ENCODE data around the gene SLC31A1. TPM values are rescaled to one million over a fixed set of nuclear protein-coding genes. Genes with fewer than 3 reads are reported as not detected.

Gene SLC31A1
- total RNA-seq, 1 donor from 2014 or later = 39.6 TPM

GRCh38 chr9:113257863-113258262 lies 36.5 kb downstream of the SLC31A1 start:
- Mint-ChIP-seq H3K27ac (ENCODE audit: unreplicated experiment) (no peak overlapping the region), H3K9me3 (ENCODE audit: low read depth) (no peaks in the 10 kb centered on the region), H3K27me3 (ENCODE audit: low read depth) (no peaks in the 10 kb centered on the region), H3K4me3 (ENCODE audit: unreplicated experiment) (no peak overlapping the region), H3K36me3 (ENCODE audit: low read depth) (peaks cover 21% of the 10 kb centered on the region), H3K4me1 (ENCODE audit: low read depth) (peaks cover 4% of the 10 kb centered on the region)
- TF ChIP-seq CTCF (IDR thresholded peaks at IDR 0.05) = no peak
- DNase-seq (ENCODE audit: low spot score) = no peak

DNA sequence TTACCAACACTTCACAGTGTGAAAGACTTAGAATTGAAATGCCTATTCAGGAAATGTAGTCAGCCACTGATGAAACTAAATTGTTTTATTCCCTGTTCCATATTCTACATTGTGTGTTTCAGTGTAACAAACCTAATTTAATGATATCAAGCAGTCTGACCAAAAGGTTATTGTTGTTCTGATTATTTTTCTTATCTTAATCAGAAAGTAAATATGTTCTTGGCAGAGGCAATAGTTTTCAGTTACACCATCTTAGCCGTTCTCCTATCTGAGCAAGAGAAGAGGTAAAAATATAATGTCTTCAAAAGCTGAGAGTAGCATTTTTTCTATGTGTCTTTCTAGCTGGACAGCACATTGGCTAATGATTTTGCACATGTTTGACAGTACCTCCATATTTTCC lies 36.9 kb downstream of the SLC31A1 start:
- H3K27me3 Mint-ChIP-seq (ENCODE audit: low read depth) = no peaks in the 10 kb centered on the region
- no peak overlapping the region for H3K4me3 Mint-ChIP-seq (ENCODE audit: unreplicated experiment)
- DNase-seq (ENCODE audit: low spot score) = no peak
- no peaks in the 10 kb centered on the region for H3K9me3 Mint-ChIP-seq (ENCODE audit: low read depth)
- H3K27ac Mint-ChIP-seq (ENCODE audit: unreplicated experiment) = no peak overlapping the region
- TF ChIP-seq CTCF (IDR thresholded peaks at IDR 0.05) = no peak
- peaks cover 21% of the 10 kb centered on the region for H3K36me3 Mint-ChIP-seq (ENCODE audit: low read depth)
- peaks cover 4% of the 10 kb centered on the region for H3K4me1 Mint-ChIP-seq (ENCODE audit: low read depth)

DNA sequence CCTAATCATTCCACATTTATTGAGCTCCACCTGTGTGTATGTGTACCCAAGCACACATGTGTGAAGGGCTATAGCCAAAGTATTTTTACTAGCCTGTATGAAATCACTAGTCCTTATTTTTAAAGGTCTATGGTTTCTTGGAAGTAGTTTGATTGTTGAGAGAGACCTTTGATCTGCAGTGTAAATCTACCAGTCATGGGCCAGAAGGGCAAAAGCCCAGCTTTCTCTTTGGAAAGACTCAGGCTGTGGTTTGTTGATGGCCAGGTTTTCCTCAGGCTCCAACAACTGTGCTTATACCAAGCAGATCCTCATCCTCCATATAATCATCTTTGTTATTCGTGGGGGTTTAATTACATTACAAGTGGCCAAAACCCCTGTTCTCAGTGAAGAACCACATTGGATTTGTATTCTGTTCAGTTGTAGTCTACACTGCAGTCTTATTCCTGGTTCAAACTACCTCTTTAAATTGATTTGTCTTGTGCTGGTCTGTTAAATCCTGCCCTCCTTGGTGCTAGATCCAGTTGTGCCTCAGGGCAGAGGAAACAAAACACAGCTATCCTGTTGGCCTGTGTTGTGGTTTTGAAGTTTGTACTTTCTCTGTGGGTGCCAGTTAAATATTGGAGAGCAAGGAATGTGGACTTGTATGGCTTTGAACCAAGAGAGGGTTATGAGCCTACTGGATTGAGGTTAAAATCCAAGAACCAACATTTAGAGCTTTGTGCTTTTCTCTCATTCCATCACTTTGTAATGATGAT lies 40.8 kb downstream of the SLC31A1 start:
- H3K36me3 Mint-ChIP-seq (ENCODE audit: low read depth) = peaks cover 23% of the 10 kb centered on the region

DNA sequence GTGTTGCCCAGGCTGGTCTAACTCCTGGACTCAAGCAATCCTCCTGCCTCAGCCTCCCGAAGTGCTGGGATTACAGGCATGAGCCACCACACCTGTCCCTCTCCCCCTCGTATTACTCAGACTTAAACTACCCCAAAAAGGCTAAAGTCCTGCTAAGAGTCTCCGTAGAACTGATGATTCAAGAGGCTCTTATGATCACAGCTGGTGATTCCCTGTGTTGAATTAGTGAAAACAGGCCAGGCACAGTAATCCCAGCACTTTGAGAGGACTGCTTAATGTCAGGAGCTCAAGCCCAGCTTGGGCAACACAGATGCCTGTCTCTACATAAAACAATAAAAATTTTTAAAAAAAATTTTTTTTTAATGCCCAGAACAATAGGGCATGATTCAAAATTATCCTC lies 44.8 kb downstream of the SLC31A1 start:
- TF ChIP-seq CTCF (IDR thresholded peaks at IDR 0.05) = no peak

More for the DNA sequence above, 40.8 kb downstream of the SLC31A1 start:
- TF ChIP-seq CTCF (IDR thresholded peaks at IDR 0.05) = no peak
- no peak for DNase-seq (ENCODE audit: low spot score)
- Mint-ChIP-seq H3K27ac (ENCODE audit: unreplicated experiment) (no peak overlapping the region), H3K4me1 (ENCODE audit: low read depth) (peaks cover 4% of the 10 kb centered on the region), H3K27me3 (ENCODE audit: low read depth) (no peaks in the 10 kb centered on the region), H3K4me3 (ENCODE audit: unreplicated experiment) (no peak overlapping the region), H3K9me3 (ENCODE audit: low read depth) (no peaks in the 10 kb centered on the region)

DNA sequence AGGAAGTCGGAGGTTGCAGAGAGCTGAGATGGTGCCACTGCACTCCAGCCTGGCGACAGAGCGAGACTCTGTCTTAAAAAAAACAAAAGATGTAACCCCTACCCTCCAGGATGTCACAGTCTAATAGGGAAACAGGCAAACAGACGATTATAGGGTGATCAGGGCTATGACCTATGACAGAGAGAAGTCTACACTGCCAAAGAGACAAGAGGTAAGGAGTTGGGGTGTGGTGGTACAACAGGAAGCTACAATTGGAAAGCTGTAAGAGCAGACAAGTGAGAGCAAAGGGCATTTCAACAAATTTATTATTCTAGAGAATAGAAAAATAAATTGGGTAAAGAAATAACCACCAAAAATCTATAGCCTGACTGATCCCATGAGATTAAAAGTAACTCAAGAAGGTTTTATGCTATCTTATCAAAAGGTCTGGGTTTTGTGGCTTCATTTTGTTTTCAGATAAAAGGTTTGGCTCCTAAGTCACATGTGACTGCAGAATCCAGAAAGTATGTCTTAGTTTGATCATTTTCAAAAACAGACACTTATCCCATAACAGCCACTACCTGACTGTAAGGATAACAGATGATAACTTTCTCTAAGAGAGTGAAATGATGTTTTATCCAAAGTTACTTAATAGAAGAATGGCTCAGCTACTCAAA lies 46.7 kb downstream of the SLC31A1 start:
- Mint-ChIP-seq H3K4me1 (ENCODE audit: low read depth) (peaks cover under 1% of the 10 kb centered on the region), H3K27ac (ENCODE audit: unreplicated experiment) (no peak overlapping the region), H3K36me3 (ENCODE audit: low read depth) (peaks cover 19% of the 10 kb centered on the region), H3K27me3 (ENCODE audit: low read depth) (no peaks in the 10 kb centered on the region), H3K4me3 (ENCODE audit: unreplicated experiment) (no peak overlapping the region), H3K9me3 (ENCODE audit: low read depth) (no peaks in the 10 kb centered on the region)
- DNase-seq (ENCODE audit: low spot score) = no peak
- no peak for TF ChIP-seq CTCF (IDR thresholded peaks at IDR 0.05)

More for the DNA sequence above, 44.8 kb downstream of the SLC31A1 start:
- Mint-ChIP-seq H3K27ac (ENCODE audit: unreplicated experiment) (no peak overlapping the region), H3K9me3 (ENCODE audit: low read depth) (no peaks in the 10 kb centered on the region), H3K36me3 (ENCODE audit: low read depth) (peaks cover 19% of the 10 kb centered on the region), H3K4me1 (ENCODE audit: low read depth) (peaks cover 4% of the 10 kb centered on the region), H3K4me3 (ENCODE audit: unreplicated experiment) (no peak overlapping the region), H3K27me3 (ENCODE audit: low read depth) (no peaks in the 10 kb centered on the region)
- DNase-seq (ENCODE audit: low spot score) = no peak
